Activated CD4-positive, alpha-beta T cell treated with anti-CD3 and anti-CD28 coated beads, Interleukin-2, amount 10 ng/mL, durations not matched to agents 24 days and 14 days (primary cell): ENCODE measurements around the gene KHSRP. TPM values are rescaled to one million over a fixed set of nuclear protein-coding genes. Genes with fewer than 3 reads are reported as not detected.

Source experiments
- DNase-seq: peaks from one replicate; pipeline ENCODE4 v3.0.0; 2022
- H3K27ac Mint-ChIP-seq: one replicate; pipeline ENCODE4 v1.8.0; 2022; ENCODE audit warnings: mild to moderate bottlenecking, mixed read lengths
- H3K27me3 Mint-ChIP-seq: one replicate; pipeline ENCODE4 v1.8.0; 2022; ENCODE audit warnings: mixed read lengths
- H3K36me3 Mint-ChIP-seq: one replicate; pipeline ENCODE4 v1.8.0; 2022; ENCODE audit warnings: low read depth, mild to moderate bottlenecking, mixed read lengths
- H3K4me1 Mint-ChIP-seq: one replicate; pipeline ENCODE4 v1.8.0; 2021; ENCODE audit warnings: mixed read lengths
- H3K4me3 Mint-ChIP-seq: one replicate; pipeline ENCODE4 v1.8.0; 2022; ENCODE audit warnings: mild to moderate bottlenecking, moderate library complexity, mixed read lengths
- H3K9me3 Mint-ChIP-seq: one replicate; pipeline ENCODE4 v1.8.0; 2021; ENCODE audit warnings: mixed read lengths
- intact Hi-C: fragments of 100-400 bp; cut with micrococcal nuclease; formaldehyde crosslinking; loops from one replicate; pipeline ENCODE4 v1.15.1; 2023
- total RNA-seq: library from RNA; stranded (reverse); gene quantifications from 2 replicates; pipeline ENCODE4 v1.2.3, GENCODE V29; 2022

The KHSRP gene
- total RNA-seq, 1 donor from 2014 or later: 435 TPM

- Mint-ChIP-seq H3K4me3 (no peak overlapping the region), H3K36me3 (peaks cover 42% of the 10 kb centered on the region), H3K27me3 (no peaks in the 10 kb centered on the region), H3K4me1 (no peaks in the 10 kb centered on the region), H3K27ac (no peak overlapping the region), H3K9me3 (no peaks in the 10 kb centered on the region)
- intact Hi-C loops: no loop called here
- no peak for DNase-seq
These were observed 44.9 kb downstream of the KHSRP start for GRCh38 chr19:6379744-6380143.

- Mint-ChIP-seq H3K27me3 (no peaks in the 10 kb centered on the region), H3K9me3 (no peaks in the 10 kb centered on the region), H3K36me3 (peaks cover 37% of the 10 kb centered on the region), H3K27ac (no peak overlapping the region), H3K4me3 (no peak overlapping the region), H3K4me1 (peaks cover 4% of the 10 kb centered on the region)
- intact Hi-C loops: no loop called here
- no peak for DNase-seq
These were observed 46.1 kb downstream of the KHSRP start for GRCh38 chr19:6378486-6378885.

DNA sequence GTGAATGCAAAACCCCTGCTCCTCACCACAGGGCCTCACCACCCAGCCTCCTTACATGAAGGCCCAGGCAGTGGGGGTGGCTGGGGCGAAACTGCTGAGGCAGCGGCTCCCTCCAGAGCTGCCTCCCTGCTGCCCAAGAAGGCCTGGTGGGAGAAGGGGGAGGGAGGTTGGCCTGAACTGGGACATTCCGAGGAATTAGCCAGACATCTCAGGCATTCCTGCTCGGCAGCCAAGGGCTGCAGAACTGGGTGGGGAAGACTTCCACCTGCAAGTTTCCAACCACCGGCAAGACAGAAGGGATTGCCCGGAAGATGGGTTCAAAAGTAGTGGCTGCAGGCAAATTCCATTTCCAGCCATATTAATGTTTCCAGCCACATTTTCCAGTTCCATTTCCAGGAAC is 46.6 kb downstream of the KHSRP start:
- no peak overlapping the region for H3K27ac Mint-ChIP-seq
- intact Hi-C loops: no loop called here
- H3K4me3 Mint-ChIP-seq: no peak overlapping the region

DNA sequence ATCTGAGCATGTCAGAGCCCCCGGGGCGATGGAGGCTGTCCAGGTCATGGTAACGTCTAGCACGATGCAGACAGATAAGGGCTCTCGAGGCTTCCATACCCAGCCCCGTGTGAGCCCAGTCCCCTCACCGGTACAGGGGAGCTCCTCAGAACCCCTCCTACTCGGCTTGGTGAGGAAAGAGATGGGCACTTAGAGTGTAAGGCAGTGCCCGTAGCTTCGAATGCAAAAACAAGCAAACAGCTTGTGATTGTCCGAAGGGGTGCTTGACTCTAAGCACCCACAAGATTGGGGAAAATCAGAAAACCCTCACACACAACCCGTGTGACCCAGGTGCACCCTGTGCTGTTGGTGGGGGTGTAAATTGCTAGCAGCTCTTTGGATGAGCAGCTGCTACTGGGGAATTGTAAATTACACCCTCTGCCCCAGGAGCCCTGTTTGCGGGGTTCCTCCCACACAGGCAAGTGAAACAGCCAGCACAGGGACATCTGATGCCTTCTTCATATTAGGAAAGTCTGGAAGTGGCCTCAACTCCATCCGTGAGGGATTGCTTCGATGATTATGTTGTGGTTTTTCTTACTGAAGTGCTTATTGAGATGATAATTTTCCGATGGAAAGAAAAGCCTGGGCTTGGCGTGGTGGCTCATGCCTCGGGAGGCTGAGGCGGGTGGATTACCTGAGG is 48.0 kb downstream of the KHSRP start:
- intact Hi-C loops: no loop called here
- Mint-ChIP-seq H3K27me3 (no peaks in the 10 kb centered on the region), H3K4me3 (no peak overlapping the region)

More for the DNA sequence above, 46.6 kb downstream of the KHSRP start:
- Mint-ChIP-seq H3K36me3 (peaks cover 32% of the 10 kb centered on the region), H3K9me3 (no peaks in the 10 kb centered on the region), H3K4me1 (peaks cover 6% of the 10 kb centered on the region), H3K27me3 (no peaks in the 10 kb centered on the region)
- DNase-seq: no peak

DNA sequence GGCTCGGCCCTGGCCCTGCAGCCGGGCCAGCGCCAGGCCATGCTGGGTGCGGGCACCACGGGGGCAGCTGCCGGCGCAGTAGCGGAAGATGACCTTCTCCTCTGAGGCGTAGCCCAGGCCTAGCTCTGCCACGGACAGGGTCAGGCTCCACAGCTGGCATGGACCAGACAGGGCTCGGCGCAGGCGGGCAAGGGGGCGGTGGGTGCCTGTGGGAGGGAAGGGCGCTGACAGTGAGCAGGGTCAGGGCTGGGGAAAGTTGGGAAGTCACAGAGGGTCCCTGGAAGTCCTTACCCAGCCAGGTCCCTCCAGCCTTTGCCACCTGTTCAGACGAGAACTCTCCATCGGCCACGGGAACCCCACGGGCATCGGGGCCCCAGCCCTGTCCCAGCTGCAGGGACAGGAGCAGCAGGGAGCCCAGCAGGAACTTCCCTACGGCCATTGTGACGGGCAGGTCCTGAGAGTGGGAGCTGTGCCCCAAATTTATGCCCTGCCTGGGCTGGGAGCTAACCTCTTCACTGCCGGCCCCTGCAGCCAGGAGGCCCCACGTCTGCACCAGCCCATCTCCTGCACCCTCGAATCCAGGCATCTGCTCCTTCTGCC is 49.1 kb downstream of the KHSRP start, which contains the start of gene PSPN:
PSPN (minus strand) TSS at position 523 of the 600 bp plus-strand sequence; CDS start at position 439, 84 bp downstream.
- Mint-ChIP-seq H3K9me3 (no peaks in the 10 kb centered on the region), H3K36me3 (peaks cover 16% of the 10 kb centered on the region), H3K4me1 (peaks cover 11% of the 10 kb centered on the region), H3K27me3 (no peaks in the 10 kb centered on the region), H3K4me3 (no peak within 1 kb of the TSS), H3K27ac (no peak within 1 kb of the TSS)
- DNase-seq: no peak
- intact Hi-C loops: no loop called here

More for the DNA sequence above, 48.0 kb downstream of the KHSRP start:
- DNase-seq: no peak
- Mint-ChIP-seq H3K27ac (no peak overlapping the region), H3K36me3 (peaks cover 25% of the 10 kb centered on the region), H3K9me3 (no peaks in the 10 kb centered on the region), H3K4me1 (peaks cover 11% of the 10 kb centered on the region)

- no peaks in the 10 kb centered on the region for H3K27me3 Mint-ChIP-seq
- H3K4me3 Mint-ChIP-seq: peak overlapping the region; percentile 21
- intact Hi-C loops: loop anchor here (5.0 kb wide), 1 partner anchor 688 kb away; no protein-coding TSS in a partner anchor
- peaks cover 11% of the 10 kb centered on the region for H3K36me3 Mint-ChIP-seq
- peaks cover 11% of the 10 kb centered on the region for H3K4me1 Mint-ChIP-seq
- no peak overlapping the region for H3K27ac Mint-ChIP-seq
- no peaks in the 10 kb centered on the region for H3K9me3 Mint-ChIP-seq
- no peak for DNase-seq
These were observed 49.8 kb downstream of the KHSRP start for GRCh38 chr19:6374711-6375410.

DNA sequence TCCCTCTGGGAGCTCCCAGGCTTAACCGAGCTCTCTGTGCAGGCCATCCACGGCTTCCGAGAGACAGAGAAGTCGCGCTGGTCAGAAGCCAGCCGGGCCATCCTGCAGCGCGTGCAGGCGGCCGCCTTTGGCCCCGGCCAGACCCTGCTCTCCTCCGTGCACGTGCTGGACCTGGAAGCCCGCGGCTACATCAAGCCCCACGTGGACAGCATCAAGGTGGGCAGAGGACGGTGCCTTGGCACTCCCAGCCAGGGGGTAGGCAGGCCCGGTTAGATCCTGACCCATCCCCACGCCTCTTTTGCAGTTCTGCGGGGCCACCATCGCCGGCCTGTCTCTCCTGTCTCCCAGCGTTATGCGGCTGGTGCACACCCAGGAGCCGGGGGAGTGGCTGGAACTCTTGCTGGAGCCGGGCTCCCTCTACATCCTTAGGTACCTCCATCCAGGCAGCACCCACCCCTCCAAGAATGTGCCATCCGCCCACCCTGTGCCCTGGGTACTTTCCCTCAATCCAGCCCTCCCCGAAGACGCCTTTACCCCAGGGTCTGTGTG is 50.4 kb downstream of the KHSRP start:
- DNase-seq: no peak
- H3K27me3 Mint-ChIP-seq: no peaks in the 10 kb centered on the region
- intact Hi-C loops: loop anchor here (5.0 kb wide), 1 partner anchor 687 kb away; no protein-coding TSS in a partner anchor
- H3K4me1 Mint-ChIP-seq: peaks cover 11% of the 10 kb centered on the region
- no peak overlapping the region for H3K27ac Mint-ChIP-seq
- peaks cover 11% of the 10 kb centered on the region for H3K36me3 Mint-ChIP-seq
- H3K4me3 Mint-ChIP-seq: peak overlapping the region; percentile 21
- H3K9me3 Mint-ChIP-seq: no peaks in the 10 kb centered on the region

GRCh38 chr19:6373813-6374108 is 50.9 kb downstream of the KHSRP start:
- no peak for DNase-seq
- peaks cover 11% of the 10 kb centered on the region for H3K4me1 Mint-ChIP-seq
- intact Hi-C loops: loop anchor here (1.0 to 5.0 kb wide), 4 partner anchors 20 to 686 kb away; partner anchors contain the start of genes GPR108 and GTF2F1
- H3K27ac Mint-ChIP-seq: peak overlapping the region; percentile 94
- H3K36me3 Mint-ChIP-seq: peaks cover 14% of the 10 kb centered on the region
- no peaks in the 10 kb centered on the region for H3K9me3 Mint-ChIP-seq
- H3K27me3 Mint-ChIP-seq: no peaks in the 10 kb centered on the region
- H3K4me3 Mint-ChIP-seq: peak overlapping the region; percentile 92

- Mint-ChIP-seq H3K36me3 (peaks cover 14% of the 10 kb centered on the region), H3K27ac (peak overlapping the region; percentile 94), H3K9me3 (no peaks in the 10 kb centered on the region), H3K4me1 (peaks cover 11% of the 10 kb centered on the region), H3K27me3 (no peaks in the 10 kb centered on the region), H3K4me3 (peak overlapping the region; percentile 92)
- DNase-seq: peak; percentile 100
- intact Hi-C loops: loop anchor here (1.0 to 5.0 kb wide), 4 partner anchors 20 to 686 kb away; partner anchors contain the start of genes GPR108 and GTF2F1
These were observed 51.4 kb downstream of the KHSRP start for GRCh38 chr19:6373096-6373812.

DNA sequence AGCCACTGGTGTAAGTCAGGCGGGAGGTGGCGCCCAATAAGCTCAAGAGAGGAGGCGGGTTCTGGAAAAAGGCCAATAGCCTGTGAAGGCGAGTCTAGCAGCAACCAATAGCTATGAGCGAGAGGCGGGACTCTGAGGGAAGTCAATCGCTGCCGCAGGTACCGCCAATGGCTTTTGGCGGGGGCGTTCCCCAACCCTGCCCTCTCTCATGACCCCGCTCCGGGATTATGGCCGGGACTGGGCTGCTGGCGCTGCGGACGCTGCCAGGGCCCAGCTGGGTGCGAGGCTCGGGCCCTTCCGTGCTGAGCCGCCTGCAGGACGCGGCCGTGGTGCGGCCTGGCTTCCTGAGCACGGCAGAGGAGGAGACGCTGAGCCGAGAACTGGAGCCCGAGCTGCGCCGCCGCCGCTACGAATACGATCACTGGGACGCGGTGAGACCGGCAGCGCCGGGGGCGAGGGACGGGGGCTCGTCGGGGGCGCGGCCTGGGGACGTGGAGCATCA is 52.0 kb downstream of the KHSRP start, which contains the start of gene ALKBH7:
ALKBH7 (plus strand) TSS at position 201 of the 502 bp plus-strand sequence; CDS start at position 228, 27 bp downstream.
- intact Hi-C loops: loop anchor here (1.0 to 5.0 kb wide), 5 partner anchors 11 to 685 kb away; partner anchors contain the start of genes CLPP, GPR108 and GTF2F1
- Mint-ChIP-seq H3K4me1 (peaks cover 11% of the 10 kb centered on the region), H3K27me3 (no peaks in the 10 kb centered on the region), H3K27ac (peak within 1 kb of the TSS; percentile 94), H3K4me3 (peak within 1 kb of the TSS; percentile 92), H3K36me3 (peaks cover 16% of the 10 kb centered on the region), H3K9me3 (no peaks in the 10 kb centered on the region)
- peak; percentile 99 for DNase-seq

DNA sequence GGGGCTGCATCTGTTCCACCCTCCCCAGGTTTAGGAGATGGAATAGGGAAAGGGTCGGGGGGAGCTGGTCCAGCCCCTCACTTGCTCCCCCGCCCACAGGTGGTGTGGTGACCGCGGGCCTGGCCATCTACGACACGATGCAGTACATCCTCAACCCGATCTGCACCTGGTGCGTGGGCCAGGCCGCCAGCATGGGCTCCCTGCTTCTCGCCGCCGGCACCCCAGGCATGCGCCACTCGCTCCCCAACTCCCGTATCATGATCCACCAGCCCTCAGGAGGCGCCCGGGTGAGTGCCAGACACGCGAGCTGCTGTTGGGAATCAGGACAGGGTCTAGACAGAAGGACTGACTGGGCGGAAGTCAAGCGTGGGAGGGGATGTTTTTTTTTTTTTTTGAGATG is 60.3 kb downstream of the KHSRP start:
- Mint-ChIP-seq H3K4me3 (peak overlapping the region; percentile 35), H3K4me1 (peaks cover 17% of the 10 kb centered on the region), H3K9me3 (no peaks in the 10 kb centered on the region), H3K27ac (no peak overlapping the region), H3K36me3 (peaks cover 48% of the 10 kb centered on the region), H3K27me3 (no peaks in the 10 kb centered on the region)
- intact Hi-C loops: no loop called here
- no peak for DNase-seq
